ENCODE data around the gene SEMA5A. TPM values are rescaled to one million over a fixed set of nuclear protein-coding genes. Genes with fewer than 3 reads are reported as not detected.

The SEMA5A gene
- polyA plus RNA-seq, 1 donor (not counting 4 experiments of a cell fraction or from before 2014, with no cell fraction given) = 0.16 TPM

GRCh38 chr5:9099689-9100088, 446.2 kb downstream of the SEMA5A start:
- no peak for FAIRE-seq
- no peak overlapping the region for H2AFZ ChIP-seq (ENCODE audit: control insufficient read depth, low read length)
- H3K27ac ChIP-seq (ENCODE audit: control insufficient read depth, insufficient read depth, low read length) = no peak overlapping the region
- H3K4me3 ChIP-seq (ENCODE audit: control insufficient read depth in 2 of 3, extremely low read depth in 1 of 3, insufficient read depth in 2 of 3, low read depth in 1 of 3, low read length in 3 of 3) = no peak overlapping the region
- H3K4me1 ChIP-seq (ENCODE audit: control insufficient read depth, extremely low read depth, insufficient read depth, low read length) = no peaks in the 10 kb centered on the region
- no peak overlapping the region for H3K9ac ChIP-seq (ENCODE audit: control insufficient read depth, extremely low read depth, insufficient read depth, low read length)
- H3K36me3 ChIP-seq (ENCODE audit: control insufficient read depth in 2 of 2, extremely low read depth in 1 of 2, insufficient read depth in 2 of 2, low read length in 2 of 2) = no peaks in the 10 kb centered on the region
- DNase-seq (ENCODE audit: low read depth, low spot score) = no peak
- H3K9me3 ChIP-seq (ENCODE audit: control insufficient read depth, low read depth, low read length) = no peaks in the 10 kb centered on the region
- no peaks in the 10 kb centered on the region for H3K79me2 ChIP-seq (ENCODE audit: control insufficient read depth, insufficient read depth, low read length)
- H3K9me1 ChIP-seq (ENCODE audit: control insufficient read depth, extremely low read depth, insufficient read depth, low read length) = no peaks in the 10 kb centered on the region
- H4K20me1 ChIP-seq (ENCODE audit: control insufficient read depth, extremely low read depth, insufficient read depth, low read length) = no peaks in the 10 kb centered on the region
- no peaks in the 10 kb centered on the region for H3K27me3 ChIP-seq (ENCODE audit: control insufficient read depth, extremely low read depth, insufficient read depth, low read length)
- no peak overlapping the region for H3K4me2 ChIP-seq (ENCODE audit: control insufficient read depth, extremely low read depth, insufficient read depth, low read depth, low read length)
- TF ChIP-seq, protein P1, sequence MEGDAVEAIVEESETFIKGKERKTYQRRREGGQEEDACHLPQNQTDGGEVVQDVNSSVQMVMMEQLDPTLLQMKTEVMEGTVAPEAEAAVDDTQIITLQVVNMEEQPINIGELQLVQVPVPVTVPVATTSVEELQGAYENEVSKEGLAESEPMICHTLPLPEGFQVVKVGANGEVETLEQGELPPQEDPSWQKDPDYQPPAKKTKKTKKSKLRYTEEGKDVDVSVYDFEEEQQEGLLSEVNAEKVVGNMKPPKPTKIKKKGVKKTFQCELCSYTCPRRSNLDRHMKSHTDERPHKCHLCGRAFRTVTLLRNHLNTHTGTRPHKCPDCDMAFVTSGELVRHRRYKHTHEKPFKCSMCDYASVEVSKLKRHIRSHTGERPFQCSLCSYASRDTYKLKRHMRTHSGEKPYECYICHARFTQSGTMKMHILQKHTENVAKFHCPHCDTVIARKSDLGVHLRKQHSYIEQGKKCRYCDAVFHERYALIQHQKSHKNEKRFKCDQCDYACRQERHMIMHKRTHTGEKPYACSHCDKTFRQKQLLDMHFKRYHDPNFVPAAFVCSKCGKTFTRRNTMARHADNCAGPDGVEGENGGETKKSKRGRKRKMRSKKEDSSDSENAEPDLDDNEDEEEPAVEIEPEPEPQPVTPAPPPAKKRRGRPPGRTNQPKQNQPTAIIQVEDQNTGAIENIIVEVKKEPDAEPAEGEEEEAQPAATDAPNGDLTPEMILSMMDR (optimal IDR thresholded peaks at IDR 0.05 in 1 of 3, IDR thresholded peaks at IDR 0.05 in 1 of 3, conservative IDR thresholded peaks at IDR 0.05 in 1 of 3; ENCODE audit: extremely low read depth in 1 of 3, insufficient read depth in 2 of 3, low read length in 3 of 3) = peak in 2 of 3 experiments; percentile 32 to 41
- no peak for TF ChIP-seq EZH2 (IDR thresholded peaks at IDR 0.05; ENCODE audit: low read length)
- dilution Hi-C loops (cut with MboI; ENCODE audit: extremely low pct_ligation_motif_present, low sequenced_read_pairs) = no loop called here

GRCh38 chr5:9098990-9099389, 446.9 kb downstream of the SEMA5A start:
- DNase-seq (ENCODE audit: low read depth, low spot score) = no peak
- no peak for TF ChIP-seq EZH2 (IDR thresholded peaks at IDR 0.05; ENCODE audit: low read length)
- TF ChIP-seq, protein P1 (optimal IDR thresholded peaks at IDR 0.05 in 1 of 3, IDR thresholded peaks at IDR 0.05 in 1 of 3, conservative IDR thresholded peaks at IDR 0.05 in 1 of 3; ENCODE audit: extremely low read depth in 1 of 3, insufficient read depth in 2 of 3, low read length in 3 of 3) = no peak
- dilution Hi-C loops (cut with MboI; ENCODE audit: extremely low pct_ligation_motif_present, low sequenced_read_pairs) = no loop called here

More at GRCh38 chr5:9098990-9099389, 446.9 kb downstream of the SEMA5A start:
- Histone ChIP-seq H3K9me3 (ENCODE audit: control insufficient read depth, low read depth, low read length) (no peaks in the 10 kb centered on the region), H2AFZ (ENCODE audit: control insufficient read depth, low read length) (no peak overlapping the region), H3K4me3 (ENCODE audit: control insufficient read depth in 2 of 3, extremely low read depth in 1 of 3, insufficient read depth in 2 of 3, low read depth in 1 of 3, low read length in 3 of 3) (no peak overlapping the region), H3K9ac (ENCODE audit: control insufficient read depth, extremely low read depth, insufficient read depth, low read length) (no peak overlapping the region), H3K4me2 (ENCODE audit: control insufficient read depth, extremely low read depth, insufficient read depth, low read depth, low read length) (no peak overlapping the region), H3K27ac (ENCODE audit: control insufficient read depth, insufficient read depth, low read length) (no peak overlapping the region), H4K20me1 (ENCODE audit: control insufficient read depth, extremely low read depth, insufficient read depth, low read length) (no peaks in the 10 kb centered on the region), H3K9me1 (ENCODE audit: control insufficient read depth, extremely low read depth, insufficient read depth, low read length) (no peaks in the 10 kb centered on the region), H3K4me1 (ENCODE audit: control insufficient read depth, extremely low read depth, insufficient read depth, low read length) (no peaks in the 10 kb centered on the region), H3K79me2 (ENCODE audit: control insufficient read depth, insufficient read depth, low read length) (no peaks in the 10 kb centered on the region), H3K36me3 (ENCODE audit: control insufficient read depth in 2 of 2, extremely low read depth in 1 of 2, insufficient read depth in 2 of 2, low read length in 2 of 2) (no peaks in the 10 kb centered on the region), H3K27me3 (ENCODE audit: control insufficient read depth, extremely low read depth, insufficient read depth, low read length) (no peaks in the 10 kb centered on the region)
- FAIRE-seq = no peak

Measured in keratinocyte (primary cell).